ENCODE results near the gene CEP85L.

The CEP85L gene

DNA sequence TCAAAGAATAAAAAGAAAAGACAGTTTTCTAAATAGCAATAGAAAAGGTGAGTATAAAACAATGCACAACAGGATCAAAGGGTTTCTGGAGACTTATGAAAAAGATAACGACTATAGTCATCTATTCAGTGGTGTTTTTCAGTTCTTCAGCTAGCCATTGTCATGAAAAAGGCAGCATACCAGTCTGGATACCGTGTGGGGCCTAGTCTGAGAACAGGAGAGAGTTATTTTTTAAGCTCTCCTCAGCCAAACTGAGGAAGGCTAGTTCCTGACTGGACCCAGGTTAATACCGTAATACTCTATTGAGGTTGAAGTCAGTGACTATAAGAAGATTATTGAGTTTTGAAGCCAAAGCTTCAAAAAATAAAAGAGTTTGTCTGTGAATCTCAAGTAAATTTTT lies 53.8 kb downstream of the CEP85L start (continued):
- TF ChIP-seq, protein P1, sequence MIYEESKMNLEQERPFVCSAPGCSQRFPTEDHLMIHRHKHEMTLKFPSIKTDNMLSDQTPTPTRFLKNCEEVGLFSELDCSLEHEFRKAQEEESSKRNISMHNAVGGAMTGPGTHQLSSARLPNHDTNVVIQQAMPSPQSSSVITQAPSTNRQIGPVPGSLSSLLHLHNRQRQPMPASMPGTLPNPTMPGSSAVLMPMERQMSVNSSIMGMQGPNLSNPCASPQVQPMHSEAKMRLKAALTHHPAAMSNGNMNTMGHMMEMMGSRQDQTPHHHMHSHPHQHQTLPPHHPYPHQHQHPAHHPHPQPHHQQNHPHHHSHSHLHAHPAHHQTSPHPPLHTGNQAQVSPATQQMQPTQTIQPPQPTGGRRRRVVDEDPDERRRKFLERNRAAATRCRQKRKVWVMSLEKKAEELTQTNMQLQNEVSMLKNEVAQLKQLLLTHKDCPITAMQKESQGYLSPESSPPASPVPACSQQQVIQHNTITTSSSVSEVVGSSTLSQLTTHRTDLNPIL (CRISPR knock-in tag; IDR thresholded peaks at IDR 0.05; ENCODE audit: low read depth) = no peak
- TF ChIP-seq ZC3H10 (CRISPR knock-in tag; IDR thresholded peaks at IDR 0.05) (no peak), ZNF70 (CRISPR knock-in tag; IDR thresholded peaks at IDR 0.05) (no peak), ARNTL (CRISPR knock-in tag; IDR thresholded peaks at IDR 0.05; ENCODE audit: borderline replicate concordance, low read depth) (no peak), PPARA (CRISPR knock-in tag; IDR thresholded peaks at IDR 0.05; ENCODE audit: borderline replicate concordance) (no peak), BACH2 (CRISPR knock-in tag; IDR thresholded peaks at IDR 0.05; ENCODE audit: borderline replicate concordance) (no peak), ISL1 (CRISPR knock-in tag; IDR thresholded peaks at IDR 0.05) (no peak), ZFP30 (CRISPR knock-in tag; IDR thresholded peaks at IDR 0.05) (no peak), RARB (CRISPR knock-in tag; IDR thresholded peaks at IDR 0.05) (no peak)
- TF ChIP-seq, protein P2, sequence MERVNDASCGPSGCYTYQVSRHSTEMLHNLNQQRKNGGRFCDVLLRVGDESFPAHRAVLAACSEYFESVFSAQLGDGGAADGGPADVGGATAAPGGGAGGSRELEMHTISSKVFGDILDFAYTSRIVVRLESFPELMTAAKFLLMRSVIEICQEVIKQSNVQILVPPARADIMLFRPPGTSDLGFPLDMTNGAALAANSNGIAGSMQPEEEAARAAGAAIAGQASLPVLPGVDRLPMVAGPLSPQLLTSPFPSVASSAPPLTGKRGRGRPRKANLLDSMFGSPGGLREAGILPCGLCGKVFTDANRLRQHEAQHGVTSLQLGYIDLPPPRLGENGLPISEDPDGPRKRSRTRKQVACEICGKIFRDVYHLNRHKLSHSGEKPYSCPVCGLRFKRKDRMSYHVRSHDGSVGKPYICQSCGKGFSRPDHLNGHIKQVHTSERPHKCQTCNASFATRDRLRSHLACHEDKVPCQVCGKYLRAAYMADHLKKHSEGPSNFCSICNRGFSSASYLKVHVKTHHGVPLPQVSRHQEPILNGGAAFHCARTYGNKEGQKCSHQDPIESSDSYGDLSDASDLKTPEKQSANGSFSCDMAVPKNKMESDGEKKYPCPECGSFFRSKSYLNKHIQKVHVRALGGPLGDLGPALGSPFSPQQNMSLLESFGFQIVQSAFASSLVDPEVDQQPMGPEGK (CRISPR knock-in tag; IDR thresholded peaks at IDR 0.05; ENCODE audit: borderline replicate concordance) = no peak

DNA sequence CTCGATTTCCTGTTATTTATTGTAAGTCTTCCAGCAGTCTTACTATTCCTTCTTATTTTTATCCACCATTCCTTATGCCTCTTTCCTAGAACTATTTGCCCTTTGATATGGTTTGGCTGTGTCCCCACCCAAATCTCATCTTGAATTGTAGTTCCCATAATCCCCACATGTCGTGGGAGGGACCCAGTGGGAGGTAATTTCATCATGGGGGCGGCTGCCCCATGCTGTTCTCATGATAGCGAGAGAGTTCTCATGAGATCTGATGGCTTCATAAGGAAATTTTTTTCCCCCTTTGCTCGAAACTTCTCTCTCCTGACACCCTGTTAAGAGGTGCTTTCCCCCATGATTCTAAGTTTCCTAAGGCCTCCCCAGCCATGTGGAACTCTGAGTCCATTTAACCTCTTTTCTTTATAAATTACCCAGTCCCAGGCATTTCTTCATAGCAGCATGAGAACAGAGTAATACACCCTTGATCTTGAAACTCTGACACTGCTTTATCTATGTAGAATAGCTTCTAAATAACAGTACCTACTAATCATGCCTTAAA lies 54.5 kb downstream of the CEP85L start:
- no peak for ATAC-seq
- TF ChIP-seq, protein P3, sequence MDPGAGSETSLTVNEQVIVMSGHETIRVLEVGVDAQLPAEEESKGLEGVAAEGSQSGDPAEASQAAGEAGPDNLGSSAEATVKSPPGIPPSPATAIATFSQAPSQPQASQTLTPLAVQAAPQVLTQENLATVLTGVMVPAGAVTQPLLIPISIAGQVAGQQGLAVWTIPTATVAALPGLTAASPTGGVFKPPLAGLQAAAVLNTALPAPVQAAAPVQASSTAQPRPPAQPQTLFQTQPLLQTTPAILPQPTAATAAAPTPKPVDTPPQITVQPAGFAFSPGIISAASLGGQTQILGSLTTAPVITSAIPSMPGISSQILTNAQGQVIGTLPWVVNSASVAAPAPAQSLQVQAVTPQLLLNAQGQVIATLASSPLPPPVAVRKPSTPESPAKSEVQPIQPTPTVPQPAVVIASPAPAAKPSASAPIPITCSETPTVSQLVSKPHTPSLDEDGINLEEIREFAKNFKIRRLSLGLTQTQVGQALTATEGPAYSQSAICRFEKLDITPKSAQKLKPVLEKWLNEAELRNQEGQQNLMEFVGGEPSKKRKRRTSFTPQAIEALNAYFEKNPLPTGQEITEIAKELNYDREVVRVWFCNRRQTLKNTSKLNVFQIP (CRISPR knock-in tag; IDR thresholded peaks at IDR 0.05; ENCODE audit: borderline replicate concordance, low read depth) = no peak
- no peak for TF ChIP-seq BACH2 (CRISPR knock-in tag; IDR thresholded peaks at IDR 0.05; ENCODE audit: borderline replicate concordance)
- no peak for TF ChIP-seq TOX (CRISPR knock-in tag; IDR thresholded peaks at IDR 0.05; ENCODE audit: borderline replicate concordance)
- TF ChIP-seq, protein P4, sequence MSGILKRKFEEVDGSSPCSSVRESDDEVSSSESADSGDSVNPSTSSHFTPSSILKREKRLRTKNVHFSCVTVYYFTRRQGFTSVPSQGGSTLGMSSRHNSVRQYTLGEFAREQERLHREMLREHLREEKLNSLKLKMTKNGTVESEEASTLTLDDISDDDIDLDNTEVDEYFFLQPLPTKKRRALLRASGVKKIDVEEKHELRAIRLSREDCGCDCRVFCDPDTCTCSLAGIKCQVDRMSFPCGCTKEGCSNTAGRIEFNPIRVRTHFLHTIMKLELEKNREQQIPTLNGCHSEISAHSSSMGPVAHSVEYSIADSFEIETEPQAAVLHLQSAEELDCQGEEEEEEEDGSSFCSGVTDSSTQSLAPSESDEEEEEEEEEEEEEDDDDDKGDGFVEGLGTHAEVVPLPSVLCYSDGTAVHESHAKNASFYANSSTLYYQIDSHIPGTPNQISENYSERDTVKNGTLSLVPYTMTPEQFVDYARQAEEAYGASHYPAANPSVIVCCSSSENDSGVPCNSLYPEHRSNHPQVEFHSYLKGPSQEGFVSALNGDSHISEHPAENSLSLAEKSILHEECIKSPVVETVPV (CRISPR knock-in tag; IDR thresholded peaks at IDR 0.05) = no peak
- TF ChIP-seq RARB (CRISPR knock-in tag; IDR thresholded peaks at IDR 0.05) = no peak
- TF ChIP-seq ISL1 (CRISPR knock-in tag; IDR thresholded peaks at IDR 0.05) = no peak
- no peak for TF ChIP-seq ZNF565 (CRISPR knock-in tag; conservative IDR thresholded peaks at IDR 0.05; ENCODE audit: low read depth)
- TF ChIP-seq OSR1 (CRISPR knock-in tag; IDR thresholded peaks at IDR 0.05) = no peak
- TF ChIP-seq, protein P1 (CRISPR knock-in tag; IDR thresholded peaks at IDR 0.05; ENCODE audit: low read depth) = no peak
- TF ChIP-seq ZNF8 (CRISPR knock-in tag; IDR thresholded peaks at IDR 0.05) = no peak
- TF ChIP-seq CSDC2 (CRISPR knock-in tag; IDR thresholded peaks at IDR 0.05) = no peak
- TF ChIP-seq GLIS3 (CRISPR knock-in tag; IDR thresholded peaks at IDR 0.05) = no peak
- TF ChIP-seq ZFP3 (CRISPR knock-in tag; IDR thresholded peaks at IDR 0.05) = no peak
- TF ChIP-seq TCF4 (CRISPR knock-in tag; IDR thresholded peaks at IDR 0.05; ENCODE audit: borderline replicate concordance) = no peak
- TF ChIP-seq PPARA (CRISPR knock-in tag; IDR thresholded peaks at IDR 0.05; ENCODE audit: borderline replicate concordance) = no peak

DNA sequence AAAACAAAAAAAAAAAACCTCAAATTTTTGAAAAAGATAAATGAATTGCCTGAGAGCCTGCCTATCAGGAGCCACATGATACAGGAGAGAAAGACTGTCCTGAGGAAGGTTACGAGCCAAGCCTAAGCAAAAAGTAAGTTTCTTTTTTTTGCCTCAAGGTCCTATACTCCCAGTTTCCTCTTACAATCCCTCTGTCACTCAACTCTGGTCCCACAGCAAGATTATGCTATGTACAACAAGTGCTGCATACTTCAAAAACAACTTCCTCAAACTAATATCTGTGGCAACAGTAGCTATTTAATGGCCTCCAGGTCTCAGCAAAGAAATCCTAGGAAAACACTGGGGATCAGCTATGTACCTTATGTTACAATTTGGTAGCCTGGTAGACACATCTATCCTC lies 56.5 kb downstream of the CEP85L start:
- ATAC-seq = no peak
- TF ChIP-seq ESRRG (CRISPR knock-in tag; IDR thresholded peaks at IDR 0.05) (no peak), RARB (CRISPR knock-in tag; IDR thresholded peaks at IDR 0.05) (no peak), TCF4 (CRISPR knock-in tag; IDR thresholded peaks at IDR 0.05; ENCODE audit: borderline replicate concordance) (no peak), ZNF565 (CRISPR knock-in tag; conservative IDR thresholded peaks at IDR 0.05; ENCODE audit: low read depth) (no peak), CSDC2 (CRISPR knock-in tag; IDR thresholded peaks at IDR 0.05) (no peak), ZNF8 (CRISPR knock-in tag; IDR thresholded peaks at IDR 0.05) (no peak), GLIS3 (CRISPR knock-in tag; IDR thresholded peaks at IDR 0.05) (no peak), ZFP3 (CRISPR knock-in tag; IDR thresholded peaks at IDR 0.05) (no peak), ZNF70 (CRISPR knock-in tag; IDR thresholded peaks at IDR 0.05) (no peak), SNAI2 (CRISPR knock-in tag; IDR thresholded peaks at IDR 0.05) (no peak), OSR1 (CRISPR knock-in tag; IDR thresholded peaks at IDR 0.05) (no peak), BACH2 (CRISPR knock-in tag; IDR thresholded peaks at IDR 0.05; ENCODE audit: borderline replicate concordance) (no peak), PPARA (CRISPR knock-in tag; IDR thresholded peaks at IDR 0.05; ENCODE audit: borderline replicate concordance) (no peak), ZC3H10 (CRISPR knock-in tag; IDR thresholded peaks at IDR 0.05) (no peak)
- TF ChIP-seq, protein P4 (CRISPR knock-in tag; IDR thresholded peaks at IDR 0.05) = no peak
